ENCODE data around the gene ZCCHC24.

DNA sequence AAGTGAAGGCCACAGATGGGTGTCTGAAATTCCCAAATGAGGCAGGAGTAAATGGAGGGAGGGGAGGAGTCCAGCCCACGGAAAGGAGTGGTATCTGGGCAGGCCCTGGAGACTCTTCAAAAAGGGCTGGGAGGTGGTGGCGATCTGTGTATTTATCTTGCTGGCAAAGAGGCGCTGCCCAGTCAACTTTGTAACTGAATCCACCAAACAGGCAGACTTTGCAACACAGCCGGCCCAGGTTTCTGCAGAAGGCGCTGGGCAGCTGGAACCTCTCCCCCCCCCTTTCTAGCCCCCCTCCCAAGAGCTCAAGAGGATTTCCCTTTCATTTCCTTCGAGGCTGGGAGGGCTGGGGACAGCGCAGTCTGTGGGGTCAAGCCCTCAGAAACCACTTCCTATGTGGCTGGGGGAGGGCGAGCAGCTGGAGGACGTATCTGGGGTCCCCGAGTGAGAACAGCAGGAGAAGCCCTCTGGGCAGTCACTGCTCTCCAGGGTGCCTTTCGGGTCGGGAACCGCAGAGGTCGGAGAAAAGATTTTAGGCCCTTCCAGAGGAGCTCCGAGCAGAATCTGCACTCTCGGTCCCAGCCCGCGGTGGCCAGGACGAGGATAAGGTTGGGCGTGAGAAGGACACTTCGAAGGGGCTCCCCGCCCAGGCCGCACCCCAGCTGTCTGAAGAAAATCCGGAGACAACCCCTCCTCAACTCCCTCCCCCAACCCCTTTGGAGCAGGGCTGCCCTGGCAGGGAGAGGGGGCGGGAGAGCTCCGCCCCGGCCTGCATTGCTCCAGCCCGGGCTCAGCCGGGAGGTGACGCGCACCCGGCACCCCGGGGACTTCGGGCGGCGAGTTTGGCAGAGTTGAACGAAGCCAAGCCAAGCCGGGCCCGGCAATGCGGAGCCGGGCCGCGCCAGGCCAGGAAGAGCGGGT, 965 bp downstream of the ZCCHC24 start:
- TF ChIP-seq, protein P1, sequence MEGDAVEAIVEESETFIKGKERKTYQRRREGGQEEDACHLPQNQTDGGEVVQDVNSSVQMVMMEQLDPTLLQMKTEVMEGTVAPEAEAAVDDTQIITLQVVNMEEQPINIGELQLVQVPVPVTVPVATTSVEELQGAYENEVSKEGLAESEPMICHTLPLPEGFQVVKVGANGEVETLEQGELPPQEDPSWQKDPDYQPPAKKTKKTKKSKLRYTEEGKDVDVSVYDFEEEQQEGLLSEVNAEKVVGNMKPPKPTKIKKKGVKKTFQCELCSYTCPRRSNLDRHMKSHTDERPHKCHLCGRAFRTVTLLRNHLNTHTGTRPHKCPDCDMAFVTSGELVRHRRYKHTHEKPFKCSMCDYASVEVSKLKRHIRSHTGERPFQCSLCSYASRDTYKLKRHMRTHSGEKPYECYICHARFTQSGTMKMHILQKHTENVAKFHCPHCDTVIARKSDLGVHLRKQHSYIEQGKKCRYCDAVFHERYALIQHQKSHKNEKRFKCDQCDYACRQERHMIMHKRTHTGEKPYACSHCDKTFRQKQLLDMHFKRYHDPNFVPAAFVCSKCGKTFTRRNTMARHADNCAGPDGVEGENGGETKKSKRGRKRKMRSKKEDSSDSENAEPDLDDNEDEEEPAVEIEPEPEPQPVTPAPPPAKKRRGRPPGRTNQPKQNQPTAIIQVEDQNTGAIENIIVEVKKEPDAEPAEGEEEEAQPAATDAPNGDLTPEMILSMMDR (IDR thresholded peaks at IDR 0.05): no peak
- TF ChIP-seq EP300 (IDR thresholded peaks at IDR 0.05; ENCODE audit: low read depth) (no peak), POLR2A (IDR thresholded peaks at IDR 0.05) (peak; percentile 16), POLR2AphosphoS5 (IDR thresholded peaks at IDR 0.05) (no peak)
